Endothelial cell of umbilical vein (primary cell): ENCODE results near the gene MGAT4A. TPM values are rescaled to one million over a fixed set of nuclear protein-coding genes. Genes with fewer than 3 reads are reported as not detected.

Experiments
- BruUV-seq: library from RNA; stranded (reverse); fragments of 400-500 nt; replicated peaks from 2 replicates; lab custom pipeline; 2021; lab: Mats Ljungman, UMichigan
- CTCF ChIA-PET: fragments of 300-600, 350-600 bp; sonication (Branson Sonifier 250); formaldehyde crosslinking; loops from one replicate; lab custom pipeline; 2021; ENCODE audit warnings: antibody characterized with exemption, inconsistent platforms; lab: Charles Lee
- POLR2A ChIA-PET: fragments of 300-600, 350-600 bp; sonication (Branson Sonifier 250); formaldehyde crosslinking; loops from one replicate; lab custom pipeline; 2021; ENCODE audit warnings: antibody characterized with exemption, inconsistent platforms; lab: Charles Lee
- DNase-seq: peaks from one replicate; pipeline ENCODE4 v3.0.0-alpha.2; 2011; ENCODE audit warnings: low read depth, low spot score
- FAIRE-seq: peaks from 2 replicates; lab custom pipeline; 2011; peaks lifted over from hg19 to GRCh38; lab: Jason Lieb, UNC
- H2AFZ ChIP-seq: 2 replicates; pipeline ENCODE4 v1.6.0; 2012; ENCODE audit warnings: low read depth, low read length, control low read depth, inconsistent platforms
- H3K27ac ChIP-seq: 2 replicates; pipeline ENCODE4 v1.5.1; 2011; ENCODE audit warnings: low read depth, mild to moderate bottlenecking, control low read depth, low read length, moderate library complexity; ENCODE audit not compliant: insufficient read depth
- H3K27me3 ChIP-seq, 2 experiments: 2 replicates each; pipeline versions ENCODE4 v1.6.0 to v1.6.1; 2011; ENCODE audit warnings: low read length in 2 of 2, mixed read lengths in 1 of 2; ENCODE audit not compliant: control insufficient read depth in 2 of 2, insufficient read depth in 2 of 2
- H3K36me3 ChIP-seq, 2 experiments: 2 replicates in 1 of 2; 3 replicates in 1 of 2; pipeline ENCODE4 v1.5.1; 2011; ENCODE audit warnings: low read length in 2 of 2, mild to moderate bottlenecking in 1 of 2, moderate library complexity in 1 of 2; ENCODE audit not compliant: control insufficient read depth in 2 of 2, insufficient read depth in 2 of 2; ENCODE audit errors: extremely low read depth in 1 of 2
- H3K4me1 ChIP-seq: 3 replicates; pipeline ENCODE4 v1.5.1; 2011; ENCODE audit warnings: mild to moderate bottlenecking, low read length; ENCODE audit not compliant: control insufficient read depth, insufficient read depth; ENCODE audit errors: extremely low read depth
- H3K4me2 ChIP-seq: 2 replicates; pipeline ENCODE4 v1.6.1; 2011; ENCODE audit warnings: low read length, control low read depth, mixed read lengths; ENCODE audit not compliant: insufficient read depth
- H3K4me3 ChIP-seq, 3 experiments: fragments of 200-600 bp in 1 of 3; sonication (generic), shearing (Covaris generic) in 1 of 3; replicated peaks in 1 of 3; 2 replicates each; pipeline ENCODE4 v1.5.1; 2011 to 2016; ENCODE audit warnings: control low read depth in 3 of 3, low read length in 3 of 3, mild to moderate bottlenecking in 2 of 3, inconsistent platforms in 1 of 3, low read depth in 1 of 3, moderate library complexity in 1 of 3; ENCODE audit not compliant: insufficient read depth in 1 of 3
- H3K79me2 ChIP-seq: 2 replicates; pipeline ENCODE4 v1.6.0; 2012; ENCODE audit warnings: low read length, inconsistent platforms; ENCODE audit not compliant: control insufficient read depth, insufficient read depth
- H3K9ac ChIP-seq: replicated peaks from 2 replicates; pipeline ENCODE3; 2011; ENCODE audit warnings: low read length, control low read depth; ENCODE audit not compliant: insufficient read depth; ENCODE audit errors: extremely low read depth
- H3K9me1 ChIP-seq: replicated peaks from 3 replicates; pipeline ENCODE4 v1.6.0; 2011; ENCODE audit warnings: mild to moderate bottlenecking, low read length; ENCODE audit not compliant: control insufficient read depth, insufficient read depth; ENCODE audit errors: extremely low read depth
- H3K9me3 ChIP-seq: replicated peaks from 2 replicates; pipeline ENCODE4 v1.5.1; 2012; ENCODE audit warnings: low read length, inconsistent platforms; ENCODE audit not compliant: control insufficient read depth, insufficient read depth
- H4K20me1 ChIP-seq: replicated peaks from 2 replicates; pipeline ENCODE3; 2011; ENCODE audit warnings: mild to moderate bottlenecking, low read length; ENCODE audit not compliant: control insufficient read depth, insufficient read depth; ENCODE audit errors: extremely low read depth
- EZH2 ChIP-seq: IDR thresholded peaks from 2 replicates; pipeline ENCODE4 v1.6.1; 2012; ENCODE audit warnings: borderline replicate concordance, low read depth, mild to moderate bottlenecking, moderate library complexity, low read length, inconsistent platforms; ENCODE audit not compliant: severe bottlenecking
- FOS ChIP-seq: IDR thresholded peaks from 2 replicates; pipeline ENCODE4 v1.6.1; 2011; ENCODE audit warnings: mild to moderate bottlenecking, low read length, moderate library complexity, borderline replicate concordance; ENCODE audit not compliant: insufficient read depth
- MAX ChIP-seq: IDR thresholded peaks from 2 replicates; pipeline ENCODE4 v1.6.1; 2011; ENCODE audit not compliant: insufficient read depth, insufficient read length
- POLR2A ChIP-seq: IDR thresholded peaks from 2 replicates; pipeline ENCODE4 v1.6.1; 2012; ENCODE audit warnings: low read depth, mild to moderate bottlenecking, control low read depth, low read length
- POLR2AphosphoS5 ChIP-seq: IDR thresholded peaks from 2 replicates; pipeline ENCODE4 v1.6.1; 2012; ENCODE audit warnings: low read depth, mild to moderate bottlenecking, control low read depth, low read length, moderate library complexity; ENCODE audit not compliant: insufficient read depth
- dilution Hi-C: fragments of 300-500 bp; cut with MboI; formaldehyde crosslinking; loops from one replicate; pipeline ENCODE4 v1.15.0; 2019; ENCODE audit warnings: low sequenced_read_pairs; ENCODE audit not compliant: extremely low pct_ligation_motif_present
- intact Hi-C: fragments of 100-400 bp; cut with micrococcal nuclease; formaldehyde crosslinking; loops from one replicate; pipeline ENCODE4 v1.10.0; 2022
- polyA plus RNA-seq, 4 experiments: library from polyadenylated mRNA; depleted of rRNA in 3 of 4; stranded (reverse) in 3 of 4; unstranded in 1 of 4; fragments of >200 nt; gene quantifications; 2 replicates each; pipeline versions ENCODE4 v1.2.1 to v1.2.3, GENCODE V29; 2011 to 2012; ENCODE audit warnings: missing spikeins in 1 of 4
- total RNA-seq: library from RNA; stranded (reverse); gene quantifications from 2 replicates; pipeline ENCODE4 v1.2.3, GENCODE V29; 2021
- TF ChIP-seq, protein P1 (sequence below), 2 donors: IDR thresholded peaks; 1 replicate in 1 of 2; 2 replicates in 1 of 2; pipeline ENCODE4 v1.5.1; 2011; ENCODE audit warnings: low read length in 2 of 2, mild to moderate bottlenecking in 2 of 2, moderate library complexity in 2 of 2, control low read depth in 1 of 2, inconsistent platforms in 1 of 2, low read depth in 1 of 2; ENCODE audit not compliant: insufficient read depth in 1 of 2; ENCODE audit errors: extremely low read depth in 1 of 2

MGAT4A gene
- total and polyA plus RNA-seq, 2 donors (not counting 3 experiments of a cell fraction or from before 2014, with no cell fraction given): 9.2 to 42.2 TPM

GRCh38 chr2:98747888-98748287 lies 17.0 kb upstream of the MGAT4A start:
- TF ChIP-seq, protein P1, sequence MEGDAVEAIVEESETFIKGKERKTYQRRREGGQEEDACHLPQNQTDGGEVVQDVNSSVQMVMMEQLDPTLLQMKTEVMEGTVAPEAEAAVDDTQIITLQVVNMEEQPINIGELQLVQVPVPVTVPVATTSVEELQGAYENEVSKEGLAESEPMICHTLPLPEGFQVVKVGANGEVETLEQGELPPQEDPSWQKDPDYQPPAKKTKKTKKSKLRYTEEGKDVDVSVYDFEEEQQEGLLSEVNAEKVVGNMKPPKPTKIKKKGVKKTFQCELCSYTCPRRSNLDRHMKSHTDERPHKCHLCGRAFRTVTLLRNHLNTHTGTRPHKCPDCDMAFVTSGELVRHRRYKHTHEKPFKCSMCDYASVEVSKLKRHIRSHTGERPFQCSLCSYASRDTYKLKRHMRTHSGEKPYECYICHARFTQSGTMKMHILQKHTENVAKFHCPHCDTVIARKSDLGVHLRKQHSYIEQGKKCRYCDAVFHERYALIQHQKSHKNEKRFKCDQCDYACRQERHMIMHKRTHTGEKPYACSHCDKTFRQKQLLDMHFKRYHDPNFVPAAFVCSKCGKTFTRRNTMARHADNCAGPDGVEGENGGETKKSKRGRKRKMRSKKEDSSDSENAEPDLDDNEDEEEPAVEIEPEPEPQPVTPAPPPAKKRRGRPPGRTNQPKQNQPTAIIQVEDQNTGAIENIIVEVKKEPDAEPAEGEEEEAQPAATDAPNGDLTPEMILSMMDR (IDR thresholded peaks at IDR 0.05; ENCODE audit: extremely low read depth in 1 of 2, insufficient read depth in 1 of 2, low read depth in 1 of 2, low read length in 2 of 2): no peak
- no peak for TF ChIP-seq MAX
- no peak for TF ChIP-seq FOS
- no peak for TF ChIP-seq EZH2
- TF ChIP-seq POLR2AphosphoS5: no peak
- no peak for TF ChIP-seq POLR2A
- Histone ChIP-seq H3K27me3 (no peaks in the 10 kb centered on the region), H3K4me2 (no peak overlapping the region), H3K4me1 (peaks cover 10% of the 10 kb centered on the region), H2AFZ (no peak overlapping the region), H4K20me1 (no peaks in the 10 kb centered on the region), H3K9me3 (no peaks in the 10 kb centered on the region), H3K9ac (no peak overlapping the region), H3K9me1 (no peaks in the 10 kb centered on the region), H3K27ac (no peak overlapping the region), H3K36me3 (no peaks in the 10 kb centered on the region), H3K4me3 (no peak overlapping the region), H3K79me2 (no peaks in the 10 kb centered on the region)
- DNase-seq (no peak), FAIRE-seq (no peak)
- no TSS peak for BruUV-seq
- CTCF ChIA-PET: interaction anchor here (1.3 to 1.5 kb wide), 3 partner anchors 27 to 99 kb away, joined by 3 to 8 read pairs (median 3); no protein-coding TSS in a partner anchor
- intact Hi-C loops (no loop called here), dilution Hi-C loops (no loop called here)
- POLR2A ChIA-PET: no interaction called here
